Activated gamma-delta T cell treated with anti-CD3 and anti-CD28 coated beads, Interleukin-2, amount 50 U/mL, for 16 hours (primary cell): Measurements from ENCODE around the gene ZNF254.
"Not testable (repeated sequence)": the region's sequence is repeated elsewhere in the genome, so short reads cannot be mapped to it uniquely, and the experiment has no call there.

Experiments
- DNase-seq: peaks from one replicate; pipeline ENCODE4 v3.0.0-alpha.2; 2020; ENCODE audit warnings: low read depth

The ZNF254 gene

DNA sequence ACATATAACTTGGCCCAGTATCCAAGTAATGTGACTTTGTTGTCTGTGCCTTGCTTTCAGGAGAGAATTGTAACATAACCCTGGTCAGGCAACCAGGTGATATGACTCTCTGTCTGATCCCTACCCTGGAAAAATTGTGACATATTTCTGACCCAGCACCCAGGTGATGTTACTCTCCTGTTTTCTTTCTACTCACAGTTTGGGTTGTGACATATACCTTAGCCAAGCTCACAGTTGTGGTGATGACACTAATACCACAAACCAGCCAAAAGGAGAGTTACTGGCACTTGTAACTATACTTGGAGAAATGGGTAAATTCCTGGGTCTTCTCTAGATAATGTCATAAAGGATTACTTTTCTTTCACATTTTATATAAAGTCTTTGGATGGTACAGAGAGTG is 14.3 kb upstream of the ZNF254 start:
- DNase-seq: no peak

DNA sequence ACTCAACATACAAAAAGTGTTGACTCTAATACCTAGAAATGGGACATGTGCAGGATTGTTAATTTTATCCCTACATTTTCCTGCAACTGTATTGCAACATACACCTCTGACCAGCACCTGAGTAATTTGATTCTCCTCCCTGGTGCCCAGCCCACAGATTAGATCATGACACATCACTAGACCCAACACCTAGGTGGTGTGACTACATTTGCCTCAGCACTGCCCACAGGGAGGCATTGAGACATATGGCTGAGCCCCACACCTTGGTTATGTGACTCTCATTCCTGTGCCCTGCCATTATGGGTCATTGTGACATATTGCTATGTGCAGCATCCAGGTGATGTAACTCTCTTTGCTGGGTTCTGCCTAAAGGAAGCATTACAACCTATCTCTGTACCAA is 13.2 kb upstream of the ZNF254 start:
- DNase-seq: no peak

- no peak for DNase-seq
These were observed 12.1 kb upstream of the ZNF254 start for GRCh38 chr19:24074720-24075454.

- not testable (repeated sequence) for DNase-seq
These were observed 11.5 kb upstream of the ZNF254 start for GRCh38 chr19:24075530-24075929.

GRCh38 chr19:24078680-24079079 is 8.3 kb upstream of the ZNF254 start:
- DNase-seq: no peak

- no peak for DNase-seq
These were observed 5.9 kb upstream of the ZNF254 start for GRCh38 chr19:24081056-24081455.

DNA sequence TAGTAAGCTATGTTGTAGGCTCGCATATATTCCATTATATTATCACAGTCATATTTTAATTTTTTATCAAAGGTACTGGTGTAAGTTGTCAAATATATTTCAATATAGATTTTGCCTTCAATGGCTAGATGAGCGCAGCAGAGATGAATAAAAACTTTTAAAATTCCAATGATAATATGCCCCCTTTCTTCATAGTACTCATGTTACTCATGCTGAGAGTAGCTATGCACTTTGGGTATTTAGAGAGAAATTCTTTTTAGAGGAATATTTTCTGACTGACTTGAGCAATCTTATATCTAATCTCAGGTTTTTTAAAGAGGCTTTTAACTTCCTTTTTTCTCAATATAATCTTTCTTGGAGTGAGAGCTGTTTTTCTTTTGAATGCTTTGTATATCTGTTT is 11.4 kb downstream of the ZNF254 start:
- DNase-seq: no peak

DNA sequence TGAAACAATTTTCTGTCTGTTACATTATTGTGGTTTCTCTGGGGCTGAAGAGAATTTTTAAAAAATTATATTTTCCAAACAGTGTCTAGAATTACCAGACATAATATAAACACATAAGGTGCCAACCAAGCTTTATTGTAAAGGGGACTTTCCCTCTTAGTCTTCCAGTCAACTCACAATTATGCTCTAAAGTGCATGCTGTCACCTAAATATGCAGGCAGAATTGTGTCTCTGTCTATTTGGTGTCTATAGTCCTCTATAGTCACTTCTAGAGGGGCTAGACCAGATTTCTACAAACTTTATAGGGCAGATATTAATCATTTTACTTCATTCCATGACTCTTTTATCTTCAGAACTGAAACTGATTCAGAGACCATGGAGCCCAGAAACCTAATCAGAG is 12.8 kb downstream of the ZNF254 start:
- no peak for DNase-seq

DNA sequence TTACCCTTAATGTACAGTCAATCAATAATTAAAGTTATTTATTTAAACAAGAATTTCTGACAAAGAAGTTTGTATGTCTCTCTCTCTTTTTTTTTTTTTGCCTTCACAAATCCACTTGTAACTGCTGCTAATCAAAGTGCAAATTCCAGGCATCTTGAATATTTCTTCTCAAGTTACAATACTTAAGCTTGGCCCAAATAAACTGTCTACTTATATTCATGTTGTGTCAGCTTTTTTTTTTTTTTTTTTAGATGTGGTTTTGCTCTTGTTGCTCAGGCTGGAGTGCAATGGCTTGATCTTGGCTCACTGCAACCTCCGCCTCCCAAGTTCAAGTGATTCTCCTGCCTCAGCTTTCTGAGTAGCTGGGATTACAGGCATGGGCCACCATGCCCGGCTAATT is 13.6 kb downstream of the ZNF254 start:
- not testable (repeated sequence) for DNase-seq

DNA sequence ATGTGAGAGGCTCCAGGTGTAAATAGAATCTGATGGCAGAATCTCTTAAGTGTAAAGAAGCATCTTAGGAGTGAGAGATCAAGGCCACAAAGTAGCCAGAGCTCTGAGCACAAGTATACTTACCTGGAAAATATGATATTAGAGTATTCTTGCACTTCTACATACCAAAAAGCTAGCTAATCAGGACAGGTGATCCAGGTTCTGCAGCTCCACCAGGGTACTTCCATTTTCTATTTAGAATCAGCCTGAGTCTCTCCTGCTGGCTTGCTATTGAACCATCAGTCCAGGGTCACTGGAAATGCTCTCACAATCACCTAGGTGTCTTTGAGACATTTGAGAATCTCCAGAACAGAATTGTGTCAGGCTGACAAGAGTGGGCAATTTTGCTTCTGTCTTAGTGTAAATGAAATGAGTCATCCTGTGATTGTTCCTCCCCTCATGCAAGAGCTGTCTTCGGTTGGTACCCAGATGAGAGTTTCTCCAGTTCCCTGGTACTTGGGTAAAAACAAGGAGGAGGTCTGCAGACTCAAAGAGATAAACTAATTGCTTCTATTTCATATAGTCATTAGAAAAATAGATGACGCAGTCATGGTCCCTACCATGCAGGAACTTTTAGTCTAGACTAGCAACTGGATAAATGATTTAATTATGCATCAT is 14.6 kb downstream of the ZNF254 start:
- DNase-seq: no peak

GRCh38 chr19:24127601-24128000 is 40.6 kb downstream of the ZNF254 start:
- no peak for DNase-seq

DNA sequence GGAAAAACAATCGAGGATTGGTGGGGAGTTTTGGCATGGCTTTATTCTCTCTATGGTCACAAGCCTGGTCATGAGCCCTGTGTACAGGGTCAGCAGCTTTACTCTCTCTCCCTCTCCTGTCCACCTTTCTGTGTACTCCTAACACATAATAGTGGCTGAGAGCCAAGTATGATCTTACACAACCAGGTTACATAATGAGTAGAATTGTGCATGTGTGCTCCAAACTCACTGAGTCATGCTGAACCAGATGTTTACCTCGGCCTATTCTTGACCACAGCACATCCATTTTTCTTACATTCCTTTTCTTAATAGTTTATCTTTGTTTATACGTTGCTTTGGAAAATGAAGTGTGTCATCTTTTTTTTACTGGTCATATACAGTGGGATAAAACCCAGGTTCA is 53.1 kb downstream of the ZNF254 start:
- no peak for DNase-seq

- DNase-seq: no peak
These were observed 53.6 kb downstream of the ZNF254 start for GRCh38 chr19:24140591-24140990.

GRCh38 chr19:24141612-24142011 is 54.6 kb downstream of the ZNF254 start:
- no peak for DNase-seq

DNA sequence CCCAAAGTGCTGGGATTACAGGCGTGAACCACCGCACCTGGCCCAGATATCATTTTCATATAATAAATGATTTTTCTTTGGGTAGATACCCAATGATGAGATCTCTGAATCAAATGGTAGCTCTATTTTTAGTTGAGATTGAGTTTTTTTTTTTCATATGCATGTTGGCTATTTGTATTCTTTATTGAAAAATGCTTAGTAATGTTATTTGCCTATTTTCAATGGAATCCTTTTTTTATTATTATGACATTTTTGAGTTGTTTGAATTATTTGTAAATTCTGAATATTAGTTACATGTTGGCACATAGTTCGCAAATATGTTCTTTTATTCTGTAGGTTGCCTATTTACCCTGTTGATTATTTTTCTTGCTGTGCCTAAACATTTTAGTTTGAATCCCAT is 55.8 kb downstream of the ZNF254 start:
- DNase-seq: no peak

GRCh38 chr19:24159707-24160106 is 72.7 kb downstream of the ZNF254 start:
- DNase-seq: no peak

GRCh38 chr19:24166055-24166454 is 79.1 kb downstream of the ZNF254 start:
- no peak for DNase-seq

GRCh38 chr19:24173882-24174281 is 86.9 kb downstream of the ZNF254 start:
- no peak for DNase-seq

GRCh38 chr19:24177686-24178085 is 90.7 kb downstream of the ZNF254 start:
- no peak for DNase-seq

GRCh38 chr19:24178207-24178606 is 91.2 kb downstream of the ZNF254 start:
- DNase-seq: no peak
